GM18517 (cell line): ENCODE data around the gene CCDC68.
"Not testable (repeated sequence)": the region's sequence is repeated elsewhere in the genome, so short reads cannot be mapped to it uniquely, and the experiment has no call there.

Experiments
- ATAC-seq: cut with Tn5 transposase; IDR thresholded peaks from one replicate; pipeline ENCODE4 v1.9.1; 2021; ENCODE audit warnings: mild to moderate bottlenecking, moderate library complexity; ENCODE audit not compliant: unreplicated experiment

Gene CCDC68, protein sequence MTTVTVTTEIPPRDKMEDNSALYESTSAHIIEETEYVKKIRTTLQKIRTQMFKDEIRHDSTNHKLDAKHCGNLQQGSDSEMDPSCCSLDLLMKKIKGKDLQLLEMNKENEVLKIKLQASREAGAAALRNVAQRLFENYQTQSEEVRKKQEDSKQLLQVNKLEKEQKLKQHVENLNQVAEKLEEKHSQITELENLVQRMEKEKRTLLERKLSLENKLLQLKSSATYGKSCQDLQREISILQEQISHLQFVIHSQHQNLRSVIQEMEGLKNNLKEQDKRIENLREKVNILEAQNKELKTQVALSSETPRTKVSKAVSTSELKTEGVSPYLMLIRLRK

GRCh38 chr18:54958704-54959625 is at the start of gene CCDC68:
Gene CCDC68 (minus strand): TSS chr18:54959461. CDS start chr18:54942791, 16,670 bp downstream.
- no peak for ATAC-seq

DNA sequence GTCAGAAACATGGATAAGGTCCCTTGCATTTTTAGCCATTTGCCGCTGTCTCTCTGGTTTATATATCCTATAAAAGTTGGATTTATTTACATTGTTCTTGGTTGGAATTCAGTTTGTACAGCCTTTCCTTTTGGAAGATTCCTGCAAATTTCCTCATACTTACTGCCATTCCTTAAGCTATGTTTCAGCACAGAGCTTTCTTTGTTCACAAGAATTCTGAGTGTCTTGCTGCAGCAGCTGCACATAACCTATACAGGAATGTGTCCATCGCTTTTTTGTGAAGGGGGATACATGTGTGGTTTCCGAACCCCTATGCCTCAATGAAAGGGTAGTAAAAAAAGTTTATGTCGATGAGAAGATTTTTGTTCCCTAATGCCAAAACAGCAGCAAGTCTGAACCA is 48.3 kb upstream of the CCDC68 start:
- ATAC-seq: no peak

DNA sequence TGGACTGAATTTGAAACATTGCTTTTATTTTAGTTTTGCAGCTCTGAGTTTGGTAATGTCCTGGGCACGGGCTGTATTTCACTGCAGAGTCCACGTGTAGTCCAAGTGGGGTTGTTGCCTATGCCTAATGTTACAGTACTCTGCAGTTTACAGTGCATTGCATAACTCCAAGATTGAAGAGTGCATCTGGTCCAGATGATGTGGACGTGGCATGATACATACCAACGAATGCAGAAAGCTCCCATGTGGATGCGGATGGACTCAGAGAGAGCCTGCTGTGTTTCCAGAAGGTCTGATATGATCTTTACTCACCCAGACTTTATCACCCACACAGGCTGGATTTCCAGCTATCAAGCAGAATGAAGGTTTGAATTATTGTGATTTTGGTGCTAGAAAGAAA is 44.4 kb upstream of the CCDC68 start:
- no peak for ATAC-seq

- ATAC-seq: no peak
Observed at GRCh38 chr18:55002261-55002660, 43.0 kb upstream of the CCDC68 start.

- no peak for ATAC-seq
Observed at GRCh38 chr18:55001394-55002024, 42.2 kb upstream of the CCDC68 start.

GRCh38 chr18:55000529-55000928 is 41.3 kb upstream of the CCDC68 start:
- no peak for ATAC-seq

DNA sequence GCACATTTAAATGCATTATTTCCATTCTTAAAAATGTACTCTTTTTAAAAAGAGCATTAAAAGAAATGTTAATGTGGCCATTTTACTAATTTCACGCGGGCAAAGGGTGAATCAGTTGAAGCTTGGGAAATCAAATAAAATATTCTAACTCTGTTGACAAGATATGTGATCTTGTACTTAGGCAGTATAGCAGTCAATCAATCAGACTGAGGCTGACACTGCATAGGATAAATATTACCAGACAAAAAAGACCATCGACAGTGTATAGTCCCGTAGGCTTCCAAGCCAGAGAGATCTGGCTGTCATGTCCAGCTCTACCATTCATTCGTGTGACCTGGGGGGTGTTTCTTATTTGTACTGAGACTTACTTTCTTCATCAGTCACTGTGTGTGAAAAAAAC is 39.8 kb upstream of the CCDC68 start:
- no peak for ATAC-seq

- ATAC-seq: no peak
Observed at GRCh38 chr18:54995421-54996143, 36.3 kb upstream of the CCDC68 start.

DNA sequence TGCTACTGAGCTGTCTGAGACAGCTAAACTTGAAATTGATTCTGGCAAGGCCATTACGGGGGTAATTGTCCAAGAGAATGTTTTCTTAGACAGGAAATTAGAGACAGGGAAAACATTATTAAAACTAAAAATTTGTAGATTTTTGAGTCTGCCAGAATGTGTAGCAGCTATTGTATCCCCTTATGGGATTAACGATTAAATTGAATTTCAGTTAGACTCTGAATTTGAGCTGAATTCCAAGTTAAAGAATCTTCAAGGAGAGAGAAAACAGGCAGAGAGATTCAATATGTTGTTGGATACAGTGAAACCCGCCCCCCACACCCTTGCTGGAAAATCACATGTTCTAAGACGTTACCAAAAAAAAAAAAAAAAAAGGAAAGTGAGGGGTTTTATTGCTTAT is 32.7 kb upstream of the CCDC68 start:
- no peak for ATAC-seq

GRCh38 chr18:54984908-54985307 is 25.6 kb upstream of the CCDC68 start:
- ATAC-seq: no peak

DNA sequence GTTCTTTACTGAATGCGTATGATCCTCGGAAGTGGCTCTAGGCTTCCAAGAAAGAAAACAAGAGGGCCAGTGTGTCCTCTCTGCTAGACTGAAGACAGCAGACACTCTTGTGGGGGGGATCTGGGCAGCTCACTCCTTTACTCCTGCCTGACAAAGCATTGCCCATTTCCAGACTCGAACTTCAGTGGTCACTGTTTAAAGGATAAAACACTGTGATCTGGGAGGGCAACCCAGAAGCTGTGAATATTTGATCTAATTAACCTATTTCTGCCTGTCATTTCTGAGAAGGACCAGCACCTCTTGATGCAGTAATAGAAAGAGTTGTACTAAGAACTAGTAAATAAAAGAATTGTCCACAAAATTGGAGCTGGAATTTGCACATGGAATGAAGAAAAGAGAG is 24.5 kb upstream of the CCDC68 start:
- no peak for ATAC-seq

DNA sequence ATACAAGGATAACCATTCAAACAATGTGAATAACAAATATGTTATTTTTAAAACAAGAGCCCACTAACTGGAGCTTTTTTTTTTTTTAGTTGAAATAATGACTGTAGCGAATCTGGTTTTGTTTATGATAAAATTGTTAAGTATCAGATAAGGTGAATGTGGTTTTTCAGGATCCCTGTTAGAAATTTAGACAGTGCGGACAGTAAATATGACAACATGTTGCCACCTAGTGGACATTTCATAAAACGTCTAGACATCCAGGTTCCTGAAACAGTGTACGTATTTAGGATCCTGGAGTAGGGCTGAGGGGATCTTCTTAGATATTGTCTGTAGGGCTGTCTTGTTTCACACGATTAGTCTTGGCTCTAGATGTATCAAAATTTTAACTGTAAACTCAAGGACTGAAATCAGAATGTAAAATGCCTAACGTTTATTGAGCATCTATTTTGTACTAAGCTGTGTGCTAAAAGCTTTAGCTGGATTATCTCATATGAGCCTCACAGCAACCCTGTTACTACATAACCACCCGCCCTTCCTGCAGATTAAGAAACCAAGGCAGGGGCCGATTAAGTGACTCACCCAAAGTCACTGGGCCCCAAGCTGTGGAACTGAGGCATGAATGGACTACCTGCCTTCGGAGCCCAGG is 23.9 kb upstream of the CCDC68 start:
- ATAC-seq: peak; percentile 62

- ATAC-seq: no peak
Observed at GRCh38 chr18:54981076-54981475, 21.8 kb upstream of the CCDC68 start.

- no peak for ATAC-seq
Observed at GRCh38 chr18:54975598-54975997, 16.3 kb upstream of the CCDC68 start.

DNA sequence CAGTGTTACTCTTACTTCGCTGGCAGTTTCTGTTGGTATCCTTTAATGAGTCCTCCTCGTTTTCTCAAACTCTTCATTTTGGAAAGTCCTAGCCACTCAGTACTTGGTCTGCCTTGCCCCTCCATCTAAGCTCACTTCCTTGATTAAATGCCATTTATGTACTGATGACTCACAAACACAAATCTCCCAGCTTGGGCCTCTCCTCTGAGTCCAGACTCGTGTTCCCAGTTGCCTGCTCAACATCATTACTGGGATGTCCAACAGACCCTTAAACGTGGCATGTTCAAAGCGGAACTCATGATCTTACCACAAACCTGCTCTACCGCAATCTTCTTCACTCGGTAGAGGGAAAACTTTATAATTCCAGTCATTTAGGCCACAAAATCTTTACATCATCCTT is 13.8 kb upstream of the CCDC68 start:
- no peak for ATAC-seq

GRCh38 chr18:54968807-54969206 is 9.5 kb upstream of the CCDC68 start:
- no peak for ATAC-seq

GRCh38 chr18:54968237-54968636 is 9.0 kb upstream of the CCDC68 start:
- not testable (repeated sequence) for ATAC-seq

GRCh38 chr18:54967786-54968185 is 8.5 kb upstream of the CCDC68 start:
- ATAC-seq: no peak

GRCh38 chr18:54964741-54965140 is 5.5 kb upstream of the CCDC68 start:
- ATAC-seq: no peak

DNA sequence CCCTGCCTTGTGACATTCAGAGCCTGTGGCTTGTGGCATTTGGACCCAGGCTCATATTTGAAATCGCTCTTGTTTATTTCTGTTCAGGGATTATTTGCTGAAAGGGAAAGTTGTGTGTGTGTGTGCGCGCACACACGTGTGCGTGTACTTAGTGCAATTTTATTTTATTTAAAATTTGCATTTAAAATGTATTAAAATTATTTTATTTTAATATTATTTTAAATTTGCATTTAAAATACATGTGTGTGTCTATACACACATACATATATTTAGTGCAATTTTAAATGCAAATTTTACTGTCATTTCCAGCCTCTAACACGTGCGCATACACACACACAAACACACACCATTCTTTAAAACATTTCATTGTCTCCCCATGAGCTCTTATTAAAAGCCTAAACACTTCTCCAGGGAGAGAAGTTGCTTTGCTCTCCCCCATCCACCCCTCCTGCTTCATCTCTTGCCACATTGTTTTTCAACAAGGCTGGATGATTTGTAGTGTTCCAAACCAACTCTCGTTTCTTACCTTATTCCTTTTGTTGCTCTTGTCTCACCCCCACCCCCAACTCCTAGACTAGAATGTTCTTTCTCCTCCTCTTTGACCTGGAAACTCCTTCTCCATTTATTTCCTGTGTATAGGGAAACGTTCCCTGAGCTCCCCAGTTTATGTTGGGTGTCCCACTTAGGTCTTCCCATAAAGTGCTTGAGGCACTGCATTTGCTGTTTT is 3.8 kb upstream of the CCDC68 start:
- no peak for ATAC-seq
